ENCODE data around the gene CDK1.
"Not testable (repeated sequence)": the region's sequence is repeated elsewhere in the genome, so short reads cannot be mapped to it uniquely, and the experiment has no call there.

The CDK1 gene

DNA sequence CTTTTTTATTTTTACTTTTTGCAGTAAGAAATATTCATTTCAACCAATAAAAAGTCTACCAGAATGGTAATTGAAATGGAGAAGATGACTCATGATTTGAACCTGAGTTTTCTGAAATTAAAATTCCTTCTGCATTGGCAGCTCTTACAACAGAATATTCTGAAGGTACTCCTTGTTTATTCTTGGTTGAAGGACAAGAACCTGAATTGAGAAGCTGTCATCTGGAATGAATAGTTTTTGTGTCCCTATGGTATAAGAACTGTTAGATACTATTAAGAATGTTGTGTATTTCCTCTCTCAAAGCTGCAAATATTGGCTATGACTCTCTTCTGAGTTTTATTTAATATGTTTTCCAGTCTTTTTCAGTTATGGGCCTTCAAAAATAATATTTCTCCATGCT, 56.1 kb downstream of the CDK1 start:
- DNase-seq (ENCODE audit: low spot score), result no peak
- TF ChIP-seq, protein P1, sequence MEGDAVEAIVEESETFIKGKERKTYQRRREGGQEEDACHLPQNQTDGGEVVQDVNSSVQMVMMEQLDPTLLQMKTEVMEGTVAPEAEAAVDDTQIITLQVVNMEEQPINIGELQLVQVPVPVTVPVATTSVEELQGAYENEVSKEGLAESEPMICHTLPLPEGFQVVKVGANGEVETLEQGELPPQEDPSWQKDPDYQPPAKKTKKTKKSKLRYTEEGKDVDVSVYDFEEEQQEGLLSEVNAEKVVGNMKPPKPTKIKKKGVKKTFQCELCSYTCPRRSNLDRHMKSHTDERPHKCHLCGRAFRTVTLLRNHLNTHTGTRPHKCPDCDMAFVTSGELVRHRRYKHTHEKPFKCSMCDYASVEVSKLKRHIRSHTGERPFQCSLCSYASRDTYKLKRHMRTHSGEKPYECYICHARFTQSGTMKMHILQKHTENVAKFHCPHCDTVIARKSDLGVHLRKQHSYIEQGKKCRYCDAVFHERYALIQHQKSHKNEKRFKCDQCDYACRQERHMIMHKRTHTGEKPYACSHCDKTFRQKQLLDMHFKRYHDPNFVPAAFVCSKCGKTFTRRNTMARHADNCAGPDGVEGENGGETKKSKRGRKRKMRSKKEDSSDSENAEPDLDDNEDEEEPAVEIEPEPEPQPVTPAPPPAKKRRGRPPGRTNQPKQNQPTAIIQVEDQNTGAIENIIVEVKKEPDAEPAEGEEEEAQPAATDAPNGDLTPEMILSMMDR (IDR thresholded peaks at IDR 0.05), result no peak

DNA sequence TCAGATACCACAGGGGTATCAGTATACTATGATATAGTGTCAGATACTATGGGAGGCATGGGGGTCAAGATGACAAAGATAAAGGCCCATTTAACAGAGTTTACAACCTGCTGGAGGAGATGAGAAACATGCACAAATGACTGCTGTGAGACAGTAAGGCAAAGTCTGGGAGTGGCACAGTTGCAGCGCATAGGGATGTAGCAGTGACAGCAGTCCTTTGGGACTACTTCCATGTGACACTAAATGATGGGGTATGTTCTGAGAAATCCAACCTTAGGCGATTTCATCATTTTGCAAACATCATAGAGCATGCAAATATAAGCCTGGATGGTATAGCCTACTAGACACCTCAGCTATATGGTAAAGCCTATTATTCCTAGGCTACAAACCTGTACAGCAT, 56.8 kb downstream of the CDK1 start:
- DNase-seq (ENCODE audit: low spot score), result no peak
- Histone ChIP-seq H3K4me3 (no peak overlapping the region), H3K27ac (no peak overlapping the region)
- TF ChIP-seq, protein P1 (IDR thresholded peaks at IDR 0.05), result no peak

More for the DNA sequence above, 56.1 kb downstream of the CDK1 start:
- no peak overlapping the region for H3K27ac ChIP-seq
- no peak overlapping the region for H3K4me3 ChIP-seq

DNA sequence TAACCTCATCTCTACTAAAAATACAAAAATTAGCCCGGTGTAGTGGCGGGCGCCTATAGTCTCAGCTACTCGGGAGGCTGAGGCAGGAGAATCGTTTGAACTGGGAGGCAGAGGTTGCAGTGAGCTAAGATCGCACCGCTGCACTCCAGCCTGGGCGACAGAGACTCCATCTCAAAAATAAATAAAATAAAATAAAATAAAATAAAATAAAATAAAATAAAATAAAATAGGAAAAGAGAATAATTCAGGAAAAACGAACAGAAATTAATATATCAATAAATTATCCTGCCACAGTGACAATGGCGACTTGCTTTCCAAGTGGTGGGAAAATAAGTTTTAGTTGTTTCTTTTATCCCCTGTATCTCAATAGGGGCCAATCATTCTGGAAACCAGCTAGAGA, 62.9 kb downstream of the CDK1 start:
- not testable (repeated sequence) for H3K4me3 ChIP-seq; DNase-seq (ENCODE audit: low spot score); H3K27ac ChIP-seq

DNA sequence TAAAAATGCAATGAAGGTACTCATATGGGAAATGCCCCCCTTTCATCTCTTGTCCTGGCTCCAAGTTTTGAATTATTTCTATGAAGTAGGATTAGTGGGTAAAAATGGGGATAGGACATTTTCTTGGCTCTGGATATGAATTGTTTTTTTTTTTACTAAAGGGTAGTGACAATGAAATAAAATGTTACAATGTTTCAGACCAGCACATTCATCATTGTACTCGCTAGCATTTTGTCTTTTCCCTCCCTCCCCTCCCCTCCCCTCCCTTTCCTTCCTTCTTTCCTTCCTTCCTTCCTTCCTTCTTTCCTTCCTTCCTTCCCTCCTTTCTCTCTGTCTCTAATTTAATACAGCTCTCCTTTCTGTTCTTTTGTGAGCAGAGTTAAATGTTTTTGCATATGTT, 64.4 kb downstream of the CDK1 start:
- H3K4me3 ChIP-seq, result no peak overlapping the region
- no peak for DNase-seq (ENCODE audit: low spot score)
- TF ChIP-seq, protein P1 (IDR thresholded peaks at IDR 0.05), result no peak
- H3K27ac ChIP-seq, result no peak overlapping the region
